H1 (cell line): ENCODE results near the gene DYRK1B. TPM values are rescaled to one million over a fixed set of nuclear protein-coding genes. Genes with fewer than 3 reads are reported as not detected.

ENCODE experiments used
- CTCF ChIA-PET: fragments of 300-600 bp; sonication (Branson Sonifier 250); formaldehyde crosslinking; loops from one replicate; lab custom pipeline; 2021; ENCODE audit not compliant: partially characterized antibody; lab: Charles Lee
- POLR2A ChIA-PET: fragments of 300-600 bp; sonication (Branson Sonifier 250); formaldehyde crosslinking; loops from one replicate; lab custom pipeline; 2021; ENCODE audit warnings: inconsistent platforms; ENCODE audit not compliant: partially characterized antibody; lab: Charles Lee
- DNase-seq, 2 experiments: peaks; one replicate each; pipeline versions ENCODE4 v3.0.0 to v3.0.0-alpha.2; 2010 to 2022; ENCODE audit warnings: low spot score in 2 of 2, low read depth in 1 of 2, mixed read lengths in 1 of 2
- FAIRE-seq: peaks from 2 replicates; lab custom pipeline; 2011; peaks lifted over from hg19 to GRCh38; lab: Jason Lieb, UNC
- H2AFZ ChIP-seq: 2 replicates; pipeline ENCODE4 v1.8.1; 2012; ENCODE audit warnings: low read length, inconsistent platforms
- H2AK5ac ChIP-seq: 2 replicates; pipeline ENCODE4 v1.6.1; 2013; ENCODE audit warnings: low read depth, low read length
- H2BK120ac ChIP-seq: replicated peaks from 2 replicates; pipeline ENCODE3; 2013; ENCODE audit warnings: low read depth, low read length, inconsistent platforms
- H2BK12ac ChIP-seq: 2 replicates; pipeline ENCODE4 v1.6.1; 2013; ENCODE audit warnings: low read depth, low read length
- H2BK15ac ChIP-seq: 2 replicates; pipeline ENCODE4 v1.6.1; 2013; ENCODE audit warnings: low read length
- H2BK20ac ChIP-seq: 2 replicates; pipeline ENCODE4 v1.6.1; 2013; ENCODE audit warnings: low read length
- H2BK5ac ChIP-seq: 2 replicates; pipeline ENCODE4 v1.6.1; 2013; ENCODE audit warnings: low read depth, low read length
- H3K14ac ChIP-seq: 2 replicates; pipeline ENCODE4 v1.6.1; 2013; ENCODE audit warnings: inconsistent platforms; ENCODE audit not compliant: insufficient read length
- H3K18ac ChIP-seq: 2 replicates; pipeline ENCODE4 v1.6.1; 2013; ENCODE audit warnings: low read length; ENCODE audit errors: extremely low read depth
- H3K23ac ChIP-seq: 2 replicates; pipeline ENCODE4 v1.6.1; 2013; ENCODE audit warnings: inconsistent platforms; ENCODE audit not compliant: insufficient read length
- H3K23me2 ChIP-seq: 2 replicates; pipeline ENCODE4 v1.6.1; 2013; ENCODE audit warnings: low read depth, low read length
- H3K27ac ChIP-seq: 2 replicates; pipeline ENCODE4 v1.6.1; 2011; ENCODE audit warnings: low read depth, low read length, inconsistent platforms
- H3K27me3 ChIP-seq, 4 experiments: replicated peaks in 1 of 4; 1 replicate in 1 of 4; 2 replicates in 3 of 4; pipeline versions ENCODE4 v1.6.1 to v1.8.1; 2011 to 2013; ENCODE audit warnings: low read length in 3 of 4, mild to moderate bottlenecking in 3 of 4, inconsistent platforms in 2 of 4, mixed read lengths in 2 of 4, moderate library complexity in 1 of 4; ENCODE audit not compliant: control insufficient read depth in 3 of 4, insufficient read depth in 3 of 4; ENCODE audit errors: extremely low read depth in 1 of 4
- H3K36me3 ChIP-seq, 4 experiments: 2 replicates each; pipeline versions ENCODE4 v1.6.1 to v1.8.1; 2011 to 2013; ENCODE audit warnings: mild to moderate bottlenecking in 4 of 4, low read length in 3 of 4, moderate library complexity in 2 of 4, control low read depth in 1 of 4, inconsistent platforms in 1 of 4; ENCODE audit not compliant: insufficient read depth in 4 of 4, control insufficient read depth in 2 of 4
- H3K4ac ChIP-seq: replicated peaks from 2 replicates; pipeline ENCODE3; 2013; ENCODE audit warnings: low read length, low read depth, mixed read lengths, inconsistent platforms; ENCODE audit not compliant: insufficient read length
- H3K4me1 ChIP-seq, 4 experiments: replicated peaks in 1 of 4; 1 replicate in 1 of 4; 2 replicates in 3 of 4; pipeline versions ENCODE4 v1.6.1 to v1.8.1; 2011 to 2013; ENCODE audit warnings: low read length in 3 of 4, inconsistent platforms in 2 of 4, mixed read lengths in 1 of 4; ENCODE audit not compliant: insufficient read depth in 4 of 4, control insufficient read depth in 3 of 4
- H3K4me2 ChIP-seq, 2 experiments: 2 replicates each; pipeline versions ENCODE4 v1.6.1 to v1.8.1; 2011 to 2013; ENCODE audit warnings: low read depth in 2 of 2, low read length in 2 of 2, control low read depth in 1 of 2, inconsistent platforms in 1 of 2, mild to moderate bottlenecking in 1 of 2; ENCODE audit not compliant: insufficient read depth in 1 of 2
- H3K4me3 ChIP-seq, 4 experiments: fragments of 200-600, 300-600 bp in 1 of 4; sonication (generic), shearing (Covaris generic), sonication (Bioruptor Twin) in 1 of 4; 2 replicates each; pipeline versions ENCODE4 v1.5.1 to v1.8.1; 2011 to 2016; ENCODE audit warnings: low read length in 4 of 4, low read depth in 3 of 4, control low read depth in 2 of 4, inconsistent platforms in 2 of 4, mild to moderate bottlenecking in 2 of 4, mixed read lengths in 1 of 4, moderate library complexity in 1 of 4; ENCODE audit not compliant: insufficient read depth in 2 of 4; ENCODE audit errors: extremely low read depth in 1 of 4
- H3K56ac ChIP-seq: replicated peaks from 2 replicates; pipeline ENCODE3; 2013; ENCODE audit warnings: low read depth, mild to moderate bottlenecking, mixed read lengths, low read length, inconsistent platforms; ENCODE audit not compliant: insufficient read length
- H3K79me1 ChIP-seq: 2 replicates; pipeline ENCODE4 v1.6.1; 2013; ENCODE audit warnings: low read depth, low read length, control low read depth
- H3K79me2 ChIP-seq, 2 experiments: 2 replicates each; pipeline versions ENCODE4 v1.6.1 to v1.8.1; 2012 to 2013; ENCODE audit warnings: low read length in 2 of 2, mild to moderate bottlenecking in 2 of 2, inconsistent platforms in 1 of 2; ENCODE audit not compliant: insufficient read depth in 2 of 2, control insufficient read depth in 1 of 2
- H3K9ac ChIP-seq, 4 experiments: replicated peaks in 1 of 4; 1 replicate in 1 of 4; 2 replicates in 3 of 4; pipeline versions ENCODE4 v1.6.1 to v1.8.1; 2011 to 2013; ENCODE audit warnings: low read depth in 3 of 4, low read length in 3 of 4, control low read depth in 2 of 4, mild to moderate bottlenecking in 2 of 4, moderate library complexity in 2 of 4, inconsistent platforms in 1 of 4; ENCODE audit errors: extremely low read depth in 1 of 4
- H3K9me3 ChIP-seq, 2 experiments: 2 replicates each; pipeline versions ENCODE4 v1.6.1 to v1.8.1; 2012 to 2013; ENCODE audit warnings: mild to moderate bottlenecking in 2 of 2, moderate library complexity in 2 of 2, control low read depth in 1 of 2, inconsistent platforms in 1 of 2, low read depth in 1 of 2, low read length in 1 of 2, mixed read lengths in 1 of 2; ENCODE audit not compliant: insufficient read depth in 2 of 2
- H4K20me1 ChIP-seq, 2 experiments: replicated peaks in 1 of 2; 2 replicates each; pipeline versions ENCODE3 to v1.8.1; 2011 to 2013; ENCODE audit warnings: inconsistent platforms in 2 of 2, low read length in 2 of 2, mild to moderate bottlenecking in 1 of 2; ENCODE audit not compliant: insufficient read depth in 2 of 2, control insufficient read depth in 1 of 2
- H4K5ac ChIP-seq: 2 replicates; pipeline ENCODE4 v1.6.1; 2013; ENCODE audit warnings: low read length, low read depth, mixed read lengths, inconsistent platforms; ENCODE audit not compliant: insufficient read length
- H4K8ac ChIP-seq: 2 replicates; pipeline ENCODE4 v1.8.0; 2013; ENCODE audit warnings: mild to moderate bottlenecking, moderate library complexity, low read length, inconsistent platforms; ENCODE audit not compliant: insufficient read depth; ENCODE audit errors: extremely low read depth
- H4K91ac ChIP-seq: replicated peaks from 2 replicates; pipeline ENCODE3; 2013; ENCODE audit warnings: low read length, mixed read lengths, inconsistent platforms; ENCODE audit not compliant: insufficient read length
- BRCA1 ChIP-seq: IDR thresholded peaks from 2 replicates; pipeline ENCODE4 v1.6.1; 2012; ENCODE audit warnings: low read depth, low read length, improper control_type of control experiment
- CREB1 ChIP-seq: IDR thresholded peaks from 2 replicates; pipeline ENCODE4 v1.6.1; 2012; ENCODE audit warnings: inconsistent platforms
- EGR1 ChIP-seq: IDR thresholded peaks from 2 replicates; pipeline ENCODE4 v1.6.1; 2011; ENCODE audit warnings: low read depth, low read length, borderline replicate concordance
- HDAC6 ChIP-seq: IDR thresholded peaks from one replicate; pipeline ENCODE4 v1.7.1; 2012; ENCODE audit warnings: low read depth, mild to moderate bottlenecking, inconsistent platforms, low read length, moderate library complexity
- POLR2A ChIP-seq, 2 experiments: IDR thresholded peaks; 1 replicate in 1 of 2; 2 replicates in 1 of 2; pipeline ENCODE4 v1.6.1; 2011; ENCODE audit warnings: low read depth in 2 of 2, low read length in 2 of 2, mild to moderate bottlenecking in 2 of 2; ENCODE audit errors: control extremely low read depth in 1 of 2
- POLR2AphosphoS5 ChIP-seq: IDR thresholded peaks from 2 replicates; pipeline ENCODE4 v1.6.1; 2011; ENCODE audit warnings: low read depth, low read length
- RBBP5 ChIP-seq: IDR thresholded peaks from 2 replicates; pipeline ENCODE4 v1.7.1; 2012; ENCODE audit warnings: low read depth, mild to moderate bottlenecking, inconsistent platforms, low read length, moderate library complexity, borderline replicate concordance
- SIN3A ChIP-seq, 2 experiments: IDR thresholded peaks in 1 of 2; conservative IDR thresholded peaks in 1 of 2; 2 replicates each; pipeline ENCODE4 v1.6.1; 2011 to 2012; ENCODE audit warnings: low read length in 2 of 2, improper control_type of control experiment in 1 of 2, low read depth in 1 of 2, mild to moderate bottlenecking in 1 of 2
- SP2 ChIP-seq: IDR thresholded peaks from 2 replicates; pipeline ENCODE4 v1.6.1; 2012; ENCODE audit warnings: mild to moderate bottlenecking, low read length, inconsistent platforms
- SUZ12 ChIP-seq: fragments of 200-600 bp; sonication (generic); IDR thresholded peaks from 2 replicates; pipeline ENCODE4 v1.6.1; 2012; ENCODE audit warnings: mild to moderate bottlenecking, inconsistent platforms, low read length, moderate library complexity, mixed read lengths
- TAF1 ChIP-seq: IDR thresholded peaks from 2 replicates; pipeline ENCODE4 v1.6.1; 2011; ENCODE audit warnings: mild to moderate bottlenecking, low read depth, low read length
- WGBS, 2 experiments: shearing (Covaris generic) in 1 of 2; methylation state at CpG; one replicate each; pipeline versions ENCODE4 v1.1.6 to v1.1.7; 2013 to 2015; ENCODE audit warnings: low lambda C conversion rate in 2 of 2, mixed read lengths in 2 of 2, inconsistent platforms in 1 of 2, low coverage in 1 of 2, missing lambda C conversion rate in 1 of 2; ENCODE audit not compliant: insufficient replicate concordance in 2 of 2, insufficient coverage in 1 of 2, insufficient read length in 1 of 2; ENCODE audit errors: extremely low coverage in 1 of 2, missing lambda C conversion rate in 1 of 2; 5-methylcytosine and 5-hydroxymethylcytosine counted together
- polyA plus RNA-seq, 7 experiments: library from polyadenylated mRNA; depleted of rRNA in 3 of 7; stranded (reverse) in 5 of 7; unstranded in 2 of 7; fragments of >200 nt in 5 of 7; fragments of 200-250 nt in 2 of 7; gene quantifications; 1 replicate in 5 of 7; 2 replicates in 1 of 7; 4 replicates in 1 of 7; pipeline versions ENCODE4 v1.2.1 to v1.2.3, GENCODE V29; 2011 to 2013; ENCODE audit warnings: missing spikeins in 2 of 7, mixed read lengths in 2 of 7
- total RNA-seq: library from RNA; stranded (reverse); fragmentation: NEBNext Ultra II Directional; extraction: Animal tissue kit (Norgen Biotek cat#: 25700); gene quantifications from 2 replicates; pipeline ENCODE4 v1.2.1, GENCODE V29; 2021

DYRK1B gene
- total and polyA plus RNA-seq, 2 of the 8 experiments (the other 6 are each of a cell fraction or from before 2014, with no cell fraction given), result 6.9 to 14.8 TPM

DNA sequence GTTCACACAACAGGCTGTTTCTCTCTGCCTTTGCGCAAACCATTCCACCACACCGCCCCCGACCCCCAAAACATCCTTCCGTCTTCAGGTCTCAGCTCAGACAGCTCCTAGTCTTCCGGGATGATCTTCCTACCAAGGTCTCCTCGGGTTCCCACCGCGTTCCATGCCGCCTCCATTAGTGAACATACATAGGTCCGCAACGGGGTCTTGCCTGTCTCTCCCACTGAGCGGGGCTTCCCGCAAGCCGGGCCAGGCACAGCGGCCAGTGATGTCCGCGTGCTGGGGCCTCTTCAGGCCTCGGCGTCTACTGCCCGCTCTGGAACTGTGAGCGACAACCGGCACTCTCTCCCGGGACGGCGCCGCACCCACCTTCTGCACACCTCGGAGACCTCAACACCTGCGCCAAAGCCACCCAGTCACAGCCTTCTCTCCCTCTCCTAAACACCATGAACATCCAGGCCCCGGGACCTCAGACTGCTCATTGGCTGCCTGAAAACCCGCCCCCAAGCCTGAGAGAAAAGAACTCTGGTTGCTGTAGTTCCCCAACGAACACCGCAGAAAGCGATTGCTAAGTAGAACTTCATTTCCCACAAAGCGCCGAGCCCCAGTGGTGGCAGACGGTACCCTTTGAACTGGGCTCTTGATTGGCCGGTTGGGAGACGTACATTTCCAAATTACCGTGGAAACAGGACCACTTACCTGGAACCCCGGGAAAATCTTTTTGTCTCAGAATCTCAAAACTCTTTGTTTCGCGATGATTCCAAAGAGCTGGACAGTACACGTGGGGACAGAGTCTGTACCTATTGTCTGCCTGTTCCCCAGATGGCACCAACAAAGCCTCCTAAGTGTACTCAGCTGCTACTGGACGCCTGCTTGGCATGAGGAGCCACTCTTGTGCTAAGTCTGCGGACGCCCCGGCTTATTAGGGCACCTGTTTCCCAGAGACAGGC, 9.5 kb downstream of the DYRK1B start:
- FAIRE-seq (peak; percentile 97), DNase-seq (peak; percentile 75 to 86)
- Histone ChIP-seq H3K4ac (no peak overlapping the region), H4K5ac (peak overlapping the region; percentile 65), H3K14ac (no peak overlapping the region), H3K27ac (peak overlapping the region; percentile 54), H4K8ac (peak overlapping the region; percentile 66; the same call in 1 of the 2 replicates), H3K79me1 (no peaks in the 10 kb centered on the region; the same call in 1 of the 2 replicates), H3K23ac (no peak overlapping the region), H3K9ac (peak overlapping the region; percentile 66 to 68 (median 67)), H2AK5ac (no peak overlapping the region), H3K56ac (no peak overlapping the region), H4K20me1 (no peaks in the 10 kb centered on the region), H3K4me3 (peak overlapping the region; percentile 72 to 95 (median 89)), H3K4me1 (peaks cover 0 to 8% (median 3%) of the 10 kb centered on the region in 4 experiments; a peak in 4 of 7 replicates), H3K36me3 (peaks cover 2 to 27% (median 9%) of the 10 kb centered on the region in 4 experiments; a peak in 6 of 8 replicates), H2BK5ac (peak overlapping the region; percentile 54; the same call in 1 of the 2 replicates), H2BK15ac (0 out of 2 replicates have a peak overlapping the region, but pooled peaks have one; percentile 92), H3K79me2 (0 out of 4 replicates have a peak, but pooled peaks cover 0 to 2% of the 10 kb centered on the region in 2 experiments), H3K9me3 (no peaks in the 10 kb centered on the region), H3K27me3 (no peaks in the 10 kb centered on the region), H4K91ac (no peak overlapping the region), H2BK12ac (0 out of 2 replicates have a peak overlapping the region, but pooled peaks have one; percentile 52), H2BK120ac (peak overlapping the region; percentile 28), H3K18ac (peak overlapping the region; percentile 56; the same call in 1 of the 2 replicates), H2AFZ (peak overlapping the region; percentile 66), H2BK20ac (no peak overlapping the region), H3K23me2 (peaks cover 10% of the 10 kb centered on the region), H3K4me2 (peak overlapping the region; percentile 83 to 85)
- WGBS, 2 experiments, result 10% methylated on average over 43 of the region's 47 CpGs; no CpG with 5 or more reads in 1 of the 2 experiments
- CTCF ChIA-PET, result interaction anchor here (0.6 to 3.5 kb wide), 4 partner anchors 18 to 278 kb away, joined by 3 to 14 read pairs (median 6); no protein-coding TSS in a partner anchor
- POLR2A ChIA-PET, result interaction anchor here (0.6 to 3.2 kb wide), 9 partner anchors 9 to 52 kb away, joined by 3 to 19 read pairs (median 4); partner anchors contain the start of genes DYRK1B and FBL
- peak in 1 of 2 experiments; percentile 84; a peak in 2 of 4 replicates for TF ChIP-seq SIN3A (conservative IDR thresholded peaks at IDR 0.05 in 1 of 2, IDR thresholded peaks at IDR 0.05 in 1 of 2; ENCODE audit: low read depth in 1 of 2, low read length in 2 of 2)
- peak; percentile 71 for TF ChIP-seq POLR2AphosphoS5
- peak; percentile 17; the same call in 1 of the 2 replicates for TF ChIP-seq CREB1
- TF ChIP-seq BRCA1, result no peak
- TF ChIP-seq SUZ12, result no peak
- TF ChIP-seq TAF1, result peak; percentile 55; the same call in 1 of the 2 replicates
- TF ChIP-seq HDAC6, result no peak
- no peak for TF ChIP-seq RBBP5
- peak; percentile 22 to 75; a peak in 2 of 3 replicates for TF ChIP-seq POLR2A (IDR thresholded peaks at IDR 0.05; ENCODE audit: control extremely low read depth in 1 of 2, low read depth in 2 of 2, low read length in 2 of 2)
- no peak for TF ChIP-seq SP2
- TF ChIP-seq EGR1, result no peak
